AG04450 (cell line): ENCODE results near the gene TUSC2. TPM values are rescaled to one million over a fixed set of nuclear protein-coding genes. Genes with fewer than 3 reads are reported as not detected.

Experiments used
- CTCF ChIA-PET: fragments of 300-600, 350-600 bp; formaldehyde crosslinking; extraction: SDS; loops from one replicate; lab custom pipeline; 2022; ENCODE audit warnings: antibody characterized with exemption, inconsistent platforms; lab: Charles Lee
- POLR2A ChIA-PET: fragments of 350-600 bp; formaldehyde crosslinking; extraction: SDS; loops from one replicate; lab custom pipeline; 2021; ENCODE audit warnings: antibody characterized with exemption, inconsistent platforms; lab: Yijun Ruan, JAX
- DNase-seq: peaks from one replicate; pipeline ENCODE4 v3.0.0-alpha.2; 2011; ENCODE audit warnings: low read depth, low spot score
- H3K27ac ChIP-seq: one replicate; pipeline ENCODE4 v1.5.1; 2012; ENCODE audit warnings: low read depth, low read length, control low read depth
- H3K27me3 ChIP-seq: one replicate; pipeline ENCODE4 v1.6.0; 2012; ENCODE audit warnings: low read length; ENCODE audit not compliant: control insufficient read depth, insufficient read depth
- H3K4me3 ChIP-seq: 2 replicates; pipeline ENCODE4 v1.5.1; 2011; ENCODE audit warnings: mild to moderate bottlenecking, low read depth, low read length, control low read depth
- H3K9me3 ChIP-seq: 2 replicates; pipeline ENCODE4 v1.5.1; 2012; ENCODE audit warnings: low read length; ENCODE audit not compliant: control insufficient read depth, insufficient read depth
- polyA plus RNA-seq: library from polyadenylated mRNA; depleted of rRNA; stranded (reverse); fragments of >200 nt; gene quantifications from 2 replicates; pipeline ENCODE4 v1.2.3, GENCODE V29; 2011
- TF ChIP-seq, protein P1 (sequence below): IDR thresholded peaks from 2 replicates; pipeline ENCODE4 v1.5.1; 2011; ENCODE audit warnings: low read depth, low read length, control low read depth, inconsistent platforms

Gene TUSC2
- polyA plus RNA-seq, 1 experiment, result 25.3 TPM

GRCh38 chr3:50319894-50320625, 8.0 kb downstream of the TUSC2 start:
- peak overlapping the region; percentile 40 for H3K27ac ChIP-seq
- H3K4me3 ChIP-seq, result peak overlapping the region; percentile 83
- ChIA-PET CTCF (interaction anchor here (1.0 to 1.1 kb wide), 2 partner anchors 60 to 222 kb away, joined by 3 read pairs; no protein-coding TSS in a partner anchor), POLR2A (interaction anchor here (1.0 kb wide), 1 partner anchor 21 kb away, joined by 3 read pairs; the partner anchor contains the start of genes HYAL3 and NAA80)
- no peaks in the 10 kb centered on the region; the same call in 1 of the 2 replicates for H3K9me3 ChIP-seq
- TF ChIP-seq, protein P1, sequence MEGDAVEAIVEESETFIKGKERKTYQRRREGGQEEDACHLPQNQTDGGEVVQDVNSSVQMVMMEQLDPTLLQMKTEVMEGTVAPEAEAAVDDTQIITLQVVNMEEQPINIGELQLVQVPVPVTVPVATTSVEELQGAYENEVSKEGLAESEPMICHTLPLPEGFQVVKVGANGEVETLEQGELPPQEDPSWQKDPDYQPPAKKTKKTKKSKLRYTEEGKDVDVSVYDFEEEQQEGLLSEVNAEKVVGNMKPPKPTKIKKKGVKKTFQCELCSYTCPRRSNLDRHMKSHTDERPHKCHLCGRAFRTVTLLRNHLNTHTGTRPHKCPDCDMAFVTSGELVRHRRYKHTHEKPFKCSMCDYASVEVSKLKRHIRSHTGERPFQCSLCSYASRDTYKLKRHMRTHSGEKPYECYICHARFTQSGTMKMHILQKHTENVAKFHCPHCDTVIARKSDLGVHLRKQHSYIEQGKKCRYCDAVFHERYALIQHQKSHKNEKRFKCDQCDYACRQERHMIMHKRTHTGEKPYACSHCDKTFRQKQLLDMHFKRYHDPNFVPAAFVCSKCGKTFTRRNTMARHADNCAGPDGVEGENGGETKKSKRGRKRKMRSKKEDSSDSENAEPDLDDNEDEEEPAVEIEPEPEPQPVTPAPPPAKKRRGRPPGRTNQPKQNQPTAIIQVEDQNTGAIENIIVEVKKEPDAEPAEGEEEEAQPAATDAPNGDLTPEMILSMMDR, result no peak
- DNase-seq, result no peak
- H3K27me3 ChIP-seq, result no peaks in the 10 kb centered on the region

DNA sequence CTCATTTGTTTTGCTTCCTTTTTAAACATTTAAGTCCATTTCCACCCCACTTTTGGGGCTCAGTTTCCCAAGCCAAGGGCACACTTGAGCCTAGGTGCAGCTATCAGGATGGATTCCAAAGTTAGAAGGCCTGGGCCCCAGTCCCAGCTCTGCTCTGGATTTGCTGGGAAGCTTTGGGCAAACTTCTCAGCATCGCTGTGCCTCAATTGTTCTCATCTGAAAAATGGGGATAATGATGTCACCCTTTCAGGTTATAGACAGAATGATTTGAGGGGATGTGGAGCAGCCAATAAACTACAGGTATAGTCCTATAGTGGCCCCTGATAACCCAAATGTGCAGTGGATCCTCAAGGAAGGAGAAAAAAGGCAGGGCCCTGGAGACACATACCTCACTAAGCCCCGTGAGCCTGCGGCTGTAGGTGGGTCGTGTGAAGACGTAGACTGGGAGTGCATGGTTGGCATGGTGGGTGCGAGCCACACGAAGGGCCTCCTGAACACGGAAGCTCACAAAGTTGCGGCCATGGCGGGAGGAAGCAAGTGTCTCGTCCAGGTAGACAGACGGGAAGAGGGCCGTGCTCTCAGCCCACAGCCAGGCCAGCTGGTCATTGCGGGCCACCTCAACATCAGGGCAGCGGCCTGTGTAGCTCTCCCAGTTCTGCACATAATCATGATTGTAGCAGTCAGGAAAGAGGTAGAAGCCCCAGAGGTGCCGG, 8.7 kb downstream of the TUSC2 start:
- no peak overlapping the region for H3K4me3 ChIP-seq
- no peaks in the 10 kb centered on the region for H3K27me3 ChIP-seq
- DNase-seq, result no peak
- no peaks in the 10 kb centered on the region; the same call in 1 of the 2 replicates for H3K9me3 ChIP-seq
- ChIA-PET POLR2A (no interaction called here), CTCF (no interaction called here)
- TF ChIP-seq, protein P1, result no peak
- H3K27ac ChIP-seq, result no peak overlapping the region

GRCh38 chr3:50318615-50319014, 9.4 kb downstream of the TUSC2 start:
- TF ChIP-seq, protein P1, result no peak
- H3K27ac ChIP-seq, result no peak overlapping the region
- POLR2A ChIA-PET, result no interaction called here
- CTCF ChIA-PET, result no interaction called here
- no peak for DNase-seq
- H3K9me3 ChIP-seq, result no peaks in the 10 kb centered on the region; the same call in 1 of the 2 replicates
- H3K4me3 ChIP-seq, result no peak overlapping the region
- no peaks in the 10 kb centered on the region for H3K27me3 ChIP-seq

- Histone ChIP-seq H3K9me3 (no peaks in the 10 kb centered on the region; the same call in 1 of the 2 replicates), H3K27ac (no peak overlapping the region), H3K4me3 (no peak overlapping the region), H3K27me3 (no peaks in the 10 kb centered on the region)
- DNase-seq, result no peak
- TF ChIP-seq, protein P1, result no peak
- ChIA-PET POLR2A (no interaction called here), CTCF (no interaction called here)
Observed at GRCh38 chr3:50318163-50318562, 9.9 kb downstream of the TUSC2 start.

GRCh38 chr3:50317300-50317699, 10.7 kb downstream of the TUSC2 start:
- Histone ChIP-seq H3K9me3 (no peaks in the 10 kb centered on the region; the same call in 1 of the 2 replicates), H3K4me3 (no peak overlapping the region), H3K27ac (no peak overlapping the region), H3K27me3 (no peaks in the 10 kb centered on the region)
- ChIA-PET CTCF (no interaction called here), POLR2A (no interaction called here)
- TF ChIP-seq, protein P1, result no peak
- no peak for DNase-seq
